HL-60 (cell line): ENCODE data around the gene RFXAP.

ENCODE experiments used
- CTCF ChIP-seq: IDR thresholded peaks from one replicate; pipeline ENCODE4 v1.5.1; 2011; ENCODE audit warnings: low read length, control low read depth, inconsistent platforms; ENCODE audit not compliant: insufficient read depth
- GABPA ChIP-seq: IDR thresholded peaks from 2 replicates; pipeline ENCODE4 v1.6.1; 2012; ENCODE audit warnings: low read depth

GRCh38 chr13:36815062-36815461, 4.0 kb upstream of the RFXAP start:
- TF ChIP-seq CTCF (no peak), GABPA (no peak)
